Activated CD4-positive, alpha-beta T cell treated with anti-CD3 and anti-CD28 coated beads, Interleukin-2, amount 50 U/mL, for 24 hours (primary cell): ENCODE results near the gene C4B.
"Not testable (repeated sequence)": the region's sequence is repeated elsewhere in the genome, so short reads cannot be mapped to it uniquely, and the experiment has no call there.

Experiments used
- DNase-seq, 2 donors: peaks; one replicate each; pipeline ENCODE4 v3.0.0-alpha.2; 2020; ENCODE audit warnings: low read depth in 1 of 2, low spot score in 1 of 2

The C4B gene

DNA sequence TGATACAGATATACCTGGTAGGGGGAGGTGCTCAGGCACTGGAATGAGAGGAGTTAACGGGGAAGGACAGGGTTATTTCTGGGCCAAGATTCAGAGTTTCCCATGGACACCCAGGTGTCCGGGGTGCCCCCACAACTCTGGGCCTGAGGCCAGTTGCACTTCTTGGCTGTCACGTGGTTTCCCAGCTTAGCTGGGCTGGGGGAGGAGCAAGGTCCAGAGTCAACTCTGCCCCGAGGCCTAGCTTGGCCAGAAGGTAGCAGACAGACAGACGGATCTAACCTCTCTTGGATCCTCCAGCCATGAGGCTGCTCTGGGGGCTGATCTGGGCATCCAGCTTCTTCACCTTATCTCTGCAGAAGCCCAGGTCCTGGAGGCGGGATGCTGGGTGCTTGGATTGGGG, at the start of gene C4B:
TSS of gene C4B (plus strand) at position 249 of the 400 bp plus-strand sequence. CDS start at position 300, 51 bp downstream.
- DNase-seq = not testable (repeated sequence)

DNA sequence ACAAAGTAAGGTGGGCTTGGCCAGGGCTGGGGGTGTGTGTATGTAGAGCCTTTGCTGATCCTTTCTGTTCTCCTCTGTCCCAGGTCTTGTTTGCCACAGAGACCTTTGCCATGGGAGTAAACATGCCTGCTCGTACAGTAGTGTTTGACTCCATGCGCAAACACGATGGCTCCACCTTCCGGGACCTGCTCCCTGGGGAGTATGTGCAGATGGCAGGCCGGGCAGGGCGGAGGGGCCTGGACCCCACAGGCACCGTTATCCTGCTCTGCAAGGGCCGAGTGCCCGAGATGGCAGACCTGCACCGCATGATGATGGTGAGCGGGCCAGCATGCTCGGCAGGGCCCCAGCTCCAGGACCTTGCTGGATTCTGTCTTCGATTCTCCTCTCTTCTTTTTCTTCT, 48.9 kb upstream of the C4B start:
- DNase-seq = no peak

GRCh38 chr6:31966506-31966905, 48.1 kb upstream of the C4B start:
- no peak for DNase-seq

- no peak for DNase-seq
These were observed 47.3 kb upstream of the C4B start for GRCh38 chr6:31966997-31967925.

DNA sequence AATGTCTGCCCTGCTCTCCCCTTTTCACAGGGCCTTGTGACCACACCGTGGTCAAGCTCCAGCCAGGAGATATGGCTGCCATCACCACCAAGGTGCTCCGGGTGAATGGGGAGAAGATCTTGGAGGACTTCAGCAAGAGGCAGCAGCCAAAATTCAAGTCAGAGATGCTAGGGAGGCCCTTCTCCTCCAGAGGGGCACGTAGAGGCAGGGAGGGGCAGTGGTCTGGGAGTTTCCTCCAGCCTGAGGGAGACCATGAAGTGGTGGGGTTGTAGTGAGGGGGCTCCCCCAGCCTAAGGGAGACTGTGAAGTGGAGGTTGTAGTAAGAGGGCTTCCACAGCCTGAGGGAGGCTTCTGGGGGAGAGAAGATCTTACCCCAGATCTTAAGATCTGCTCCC, 46.7 kb upstream of the C4B start:
- no peak for DNase-seq

GRCh38 chr6:31968326-31968725, 46.3 kb upstream of the C4B start:
- no peak for DNase-seq

GRCh38 chr6:31968791-31969711, 45.5 kb upstream of the C4B start:
- DNase-seq = no peak

- DNase-seq = no peak
These were observed 44.6 kb upstream of the C4B start for GRCh38 chr6:31969712-31970603.

- DNase-seq = no peak
These were observed 43.9 kb upstream of the C4B start for GRCh38 chr6:31970604-31971271.

- no peak for DNase-seq
These were observed 43.2 kb upstream of the C4B start for GRCh38 chr6:31971279-31971992.

DNA sequence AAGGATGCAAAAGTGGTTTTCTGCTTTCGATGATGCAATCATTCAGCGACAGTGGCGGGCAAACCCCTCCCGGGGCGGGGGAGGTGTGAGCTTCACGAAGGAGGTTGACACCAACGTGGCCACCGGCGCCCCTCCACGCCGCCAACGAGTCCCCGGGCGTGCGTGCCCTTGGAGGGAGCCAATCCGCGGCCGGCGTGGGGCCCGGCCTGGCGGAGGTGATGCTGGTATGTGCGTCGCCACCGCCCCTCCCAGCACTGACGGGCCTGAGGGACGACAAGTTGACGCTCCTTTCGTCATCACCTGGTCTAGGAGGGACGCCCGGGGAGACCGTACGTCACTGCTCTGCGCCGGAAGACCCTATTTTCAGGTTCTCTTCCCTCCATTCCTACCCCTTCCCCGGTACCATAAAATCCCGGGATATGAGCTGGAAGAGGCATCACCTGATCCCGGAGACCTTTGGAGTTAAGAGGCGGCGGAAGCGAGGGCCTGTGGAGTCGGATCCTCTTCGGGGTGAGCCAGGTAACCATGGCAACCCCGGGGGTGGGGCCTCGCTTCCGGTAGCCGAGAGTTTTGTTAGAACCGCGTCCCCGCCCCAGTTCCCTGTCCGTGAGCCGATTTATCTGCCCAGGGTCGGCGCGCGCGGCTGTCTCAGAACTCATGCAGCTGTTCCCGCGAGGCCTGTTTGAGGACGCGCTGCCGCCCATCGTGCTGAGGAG, 42.4 kb upstream of the C4B start, which contains the start of gene DXO:
TSS of gene DXO (minus strand) at position 146 of the 716 bp plus-strand sequence. CDS start 463 bp downstream, outside the sequence.
- DNase-seq = peak; percentile 98 to 99

DNA sequence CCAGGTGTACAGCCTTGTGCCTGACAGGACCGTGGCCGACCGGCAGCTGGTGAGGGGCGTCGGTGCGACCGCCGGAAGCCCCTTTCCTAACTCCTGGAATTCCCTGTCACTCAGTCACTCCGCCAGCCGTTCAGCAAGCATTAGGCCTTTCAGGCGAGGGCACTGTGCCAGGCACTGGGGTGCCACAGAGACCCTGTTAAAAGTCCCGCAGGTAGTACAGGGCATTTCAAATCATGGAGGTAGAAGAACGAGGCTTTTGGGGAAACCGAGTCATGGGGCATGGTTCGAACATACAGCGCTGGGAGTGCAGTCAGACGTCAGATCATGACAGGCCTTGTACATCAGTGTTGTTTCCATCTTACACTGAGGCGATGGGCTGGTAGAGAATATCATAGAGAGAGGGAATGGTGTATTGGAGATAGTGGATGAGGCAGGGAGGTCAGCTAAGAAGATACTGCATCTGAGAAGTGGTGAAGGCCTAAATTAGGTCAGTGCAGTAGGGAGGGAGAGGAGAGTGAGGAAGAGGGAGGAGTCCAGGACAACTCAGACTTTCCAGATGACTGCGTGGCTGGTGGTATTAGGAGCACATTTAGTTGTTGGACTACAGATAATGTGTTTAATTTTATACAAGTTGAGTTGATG, 41.8 kb upstream of the C4B start:
- no peak for DNase-seq

DNA sequence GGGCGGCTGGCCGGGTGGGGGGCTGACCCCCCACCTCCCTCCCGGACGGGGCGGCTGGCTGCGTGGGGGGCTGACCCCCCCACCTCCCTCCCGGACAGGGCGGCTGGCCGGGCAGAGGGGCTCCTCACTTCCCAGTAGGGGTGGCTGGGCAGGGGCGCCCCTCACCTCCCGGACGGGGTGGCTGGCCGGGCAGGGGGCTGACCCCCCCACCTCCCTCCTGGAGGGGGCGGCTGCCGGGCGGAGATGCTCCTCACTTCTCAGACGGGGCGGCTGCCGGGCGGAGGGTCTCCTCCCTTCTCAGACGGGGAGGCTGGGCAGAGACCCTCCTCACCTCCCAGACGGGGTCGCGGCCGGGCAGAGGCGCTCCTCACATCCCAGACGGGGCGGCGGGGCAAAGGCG, 38.5 kb upstream of the C4B start:
- not testable (repeated sequence) for DNase-seq

DNA sequence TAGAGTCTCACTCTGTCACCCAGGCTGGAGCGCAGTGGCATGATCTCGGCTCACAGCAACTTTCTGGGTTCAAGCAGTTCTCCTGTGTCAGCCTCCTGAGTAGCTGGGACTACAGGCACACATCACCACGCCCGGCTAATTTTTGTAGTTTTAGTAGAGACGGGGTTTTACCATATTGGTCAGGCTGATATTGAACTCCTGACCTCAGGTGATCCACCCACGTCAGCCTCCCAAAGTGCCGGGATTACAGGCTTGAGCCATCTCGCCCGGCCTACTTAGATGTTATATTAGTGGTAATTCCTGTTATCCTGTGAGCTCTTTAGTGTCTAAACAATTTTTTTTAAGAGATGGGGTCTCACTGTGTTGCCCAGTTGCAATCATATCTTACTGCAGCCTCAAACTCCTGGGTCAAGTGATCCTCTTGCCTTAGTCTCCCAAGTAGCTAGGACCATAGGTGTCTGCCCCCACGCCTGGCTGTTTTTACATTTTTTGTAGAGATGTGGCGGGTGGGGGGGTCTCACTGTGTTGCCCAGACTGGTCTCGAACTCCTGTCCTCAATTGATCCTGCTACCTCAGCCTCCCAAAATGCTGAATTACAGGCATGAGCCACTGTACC, 36.7 kb upstream of the C4B start:
- DNase-seq = no peak

DNA sequence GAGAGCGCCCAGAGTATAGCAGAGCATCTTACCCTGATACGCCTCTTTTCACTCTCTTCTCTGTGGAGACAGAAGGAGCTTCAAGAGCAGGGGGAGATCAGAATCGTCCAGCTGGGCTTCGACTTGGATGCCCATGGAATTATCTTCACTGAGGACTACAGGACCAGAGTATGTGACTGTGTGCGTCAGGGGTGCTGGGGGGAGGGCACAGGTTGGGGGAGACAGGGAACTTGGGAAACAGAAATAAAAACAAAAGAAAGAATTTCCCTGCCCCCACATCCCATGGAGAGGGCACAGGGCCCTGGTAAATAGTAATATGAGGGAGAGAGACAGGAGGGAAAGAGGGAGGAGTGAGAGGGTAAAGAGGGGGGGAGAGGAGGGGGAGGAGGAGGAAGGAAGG, 35.8 kb upstream of the C4B start:
- DNase-seq = no peak

- DNase-seq = no peak
These were observed 35.2 kb upstream of the C4B start for GRCh38 chr6:31979238-31979898.

GRCh38 chr6:31980195-31980876, 34.3 kb upstream of the C4B start:
- DNase-seq = not testable (repeated sequence)
